Posterior cingulate gyrus (tissue), 11 donors: Measurements from ENCODE around the gene CLEC10A.
"Not testable (repeated sequence)": the region's sequence is repeated elsewhere in the genome, so short reads cannot be mapped to it uniquely, and the experiment has no call there.

Source experiments
- DNase-seq, 10 donors: peaks; one replicate each; pipeline versions ENCODE4 v3.0.0 to v3.0.0-alpha.2; 2020 to 2021; ENCODE audit warnings: mixed read lengths in 3 of 10
- intact Hi-C: fragments of 100-400 bp; cut with DNase I; formaldehyde crosslinking; loops from one replicate; pipeline ENCODE4 v1.15.1; 2023

The CLEC10A gene

GRCh38 chr17:7080456-7081041, 498 bp upstream of the CLEC10A start:
- intact Hi-C loops = no loop called here

GRCh38 chr17:7078711-7079110, 1.3 kb downstream of the CLEC10A start:
- intact Hi-C loops = no loop called here
- DNase-seq = no peak

More at GRCh38 chr17:7080456-7081041, 498 bp upstream of the CLEC10A start:
- no peak for DNase-seq

- intact Hi-C loops = no loop called here
- DNase-seq = peak in 1 of 10 donors; percentile 77
Observed at GRCh38 chr17:7077911-7078546, 2.0 kb downstream of the CLEC10A start.

- intact Hi-C loops = no loop called here
- DNase-seq = peak in 1 of 10 donors; percentile 75
Observed at GRCh38 chr17:7074931-7075330, 5.1 kb downstream of the CLEC10A start.

- intact Hi-C loops = no loop called here
- DNase-seq = no peak
Observed at GRCh38 chr17:7072406-7072805, 7.6 kb downstream of the CLEC10A start.

- DNase-seq = peak in 1 of 10 donors; percentile 65
Observed at GRCh38 chr17:7070712-7071111, 9.3 kb downstream of the CLEC10A start.

GRCh38 chr17:7068268-7068667, 11.8 kb downstream of the CLEC10A start:
- no peak for DNase-seq
- intact Hi-C loops = no loop called here

More at GRCh38 chr17:7070712-7071111, 9.3 kb downstream of the CLEC10A start:
- intact Hi-C loops = no loop called here

GRCh38 chr17:7067198-7067597, 12.9 kb downstream of the CLEC10A start:
- no peak for DNase-seq
- intact Hi-C loops = no loop called here

- intact Hi-C loops = no loop called here
Observed at GRCh38 chr17:7064261-7064660, 15.8 kb downstream of the CLEC10A start.

GRCh38 chr17:7063518-7064094, 16.4 kb downstream of the CLEC10A start:
- intact Hi-C loops = no loop called here
- DNase-seq = peak in 5 of 10 donors; percentile 18 to 89 (median 59)

More at GRCh38 chr17:7064261-7064660, 15.8 kb downstream of the CLEC10A start:
- DNase-seq = peak in 2 of 10 donors; percentile 34 to 86

- peak in 1 of 10 donors; percentile 30 for DNase-seq
- intact Hi-C loops = no loop called here
Observed at GRCh38 chr17:7060165-7060891, 19.7 kb downstream of the CLEC10A start.

- intact Hi-C loops = no loop called here
- no peak for DNase-seq
Observed at GRCh38 chr17:7058831-7059447, 21.1 kb downstream of the CLEC10A start.

GRCh38 chr17:7056386-7056785, 23.7 kb downstream of the CLEC10A start:
- DNase-seq = no peak
- intact Hi-C loops = no loop called here

GRCh38 chr17:7050583-7050982, 29.5 kb downstream of the CLEC10A start:
- peak in 1 of 10 donors; percentile 57 for DNase-seq
- intact Hi-C loops = not testable (repeated sequence)

GRCh38 chr17:7048968-7049367, 31.1 kb downstream of the CLEC10A start:
- intact Hi-C loops = loop anchor here (5.0 kb wide), 1 partner anchor 248 kb away; no protein-coding TSS in a partner anchor
- DNase-seq = peak in 1 of 10 donors; percentile 65

GRCh38 chr17:7047566-7047965, 32.5 kb downstream of the CLEC10A start:
- intact Hi-C loops = loop anchor here (5.0 kb wide), 1 partner anchor 250 kb away; no protein-coding TSS in a partner anchor

GRCh38 chr17:7046725-7047397, 33.2 kb downstream of the CLEC10A start:
- intact Hi-C loops = loop anchor here (5.0 kb wide), 1 partner anchor 250 kb away; no protein-coding TSS in a partner anchor
- peak in 1 of 10 donors; percentile 91 for DNase-seq

More at GRCh38 chr17:7047566-7047965, 32.5 kb downstream of the CLEC10A start:
- DNase-seq = no peak

GRCh38 chr17:7046127-7046724, 33.8 kb downstream of the CLEC10A start:
- intact Hi-C loops = loop anchor here (5.0 kb wide), 1 partner anchor 251 kb away; no protein-coding TSS in a partner anchor
- DNase-seq = peak in 8 of 10 donors; percentile 45 to 95 (median 70)

- DNase-seq = peak in 1 of 10 donors; percentile 42
- intact Hi-C loops = loop anchor here (5.0 kb wide), 1 partner anchor 252 kb away; no protein-coding TSS in a partner anchor
Observed at GRCh38 chr17:7045492-7046126, 34.4 kb downstream of the CLEC10A start.
